Sigmoid colon (tissue), 3 donors: ENCODE results near the gene TSPEAR.

Experiments
- POLR2A ChIP-seq, 2 donors: fragments of 450-650 bp; IDR thresholded peaks; one replicate each; pipeline ENCODE4 v1.6.1; 2016; ENCODE audit warnings: antibody characterized with exemption in 2 of 2, mild to moderate bottlenecking in 2 of 2, moderate library complexity in 2 of 2
- TF ChIP-seq, protein P1 (sequence below), 4 experiments: fragments of 450-650 bp in 3 of 4; fragments of 200-600 bp in 1 of 4; IDR thresholded peaks; one replicate each; pipeline ENCODE4 v1.5.1; 2016 to 2019; ENCODE audit warnings: antibody characterized with exemption in 4 of 4, mild to moderate bottlenecking in 3 of 4, moderate library complexity in 2 of 4

DNA sequence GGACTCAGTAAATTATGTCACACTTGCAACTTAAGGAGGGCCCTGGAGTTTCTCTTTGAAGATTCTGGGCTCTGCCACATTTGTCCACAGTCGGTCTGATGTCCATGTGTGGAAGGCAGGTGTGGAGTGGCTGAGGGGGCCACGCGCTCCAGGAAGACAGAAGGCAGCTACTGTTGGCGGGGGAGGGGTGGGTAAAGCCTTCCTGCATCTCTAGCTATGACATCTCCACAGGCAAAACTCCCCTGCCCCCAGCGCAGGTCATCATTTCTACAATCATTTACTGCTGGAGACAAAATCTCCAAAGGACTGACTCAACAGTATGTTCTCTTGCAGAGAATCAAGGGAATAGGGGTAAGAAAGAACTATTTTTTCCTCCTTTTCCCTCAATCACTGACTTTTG is 11.4 kb upstream of the TSPEAR start:
- TF ChIP-seq, protein P1, sequence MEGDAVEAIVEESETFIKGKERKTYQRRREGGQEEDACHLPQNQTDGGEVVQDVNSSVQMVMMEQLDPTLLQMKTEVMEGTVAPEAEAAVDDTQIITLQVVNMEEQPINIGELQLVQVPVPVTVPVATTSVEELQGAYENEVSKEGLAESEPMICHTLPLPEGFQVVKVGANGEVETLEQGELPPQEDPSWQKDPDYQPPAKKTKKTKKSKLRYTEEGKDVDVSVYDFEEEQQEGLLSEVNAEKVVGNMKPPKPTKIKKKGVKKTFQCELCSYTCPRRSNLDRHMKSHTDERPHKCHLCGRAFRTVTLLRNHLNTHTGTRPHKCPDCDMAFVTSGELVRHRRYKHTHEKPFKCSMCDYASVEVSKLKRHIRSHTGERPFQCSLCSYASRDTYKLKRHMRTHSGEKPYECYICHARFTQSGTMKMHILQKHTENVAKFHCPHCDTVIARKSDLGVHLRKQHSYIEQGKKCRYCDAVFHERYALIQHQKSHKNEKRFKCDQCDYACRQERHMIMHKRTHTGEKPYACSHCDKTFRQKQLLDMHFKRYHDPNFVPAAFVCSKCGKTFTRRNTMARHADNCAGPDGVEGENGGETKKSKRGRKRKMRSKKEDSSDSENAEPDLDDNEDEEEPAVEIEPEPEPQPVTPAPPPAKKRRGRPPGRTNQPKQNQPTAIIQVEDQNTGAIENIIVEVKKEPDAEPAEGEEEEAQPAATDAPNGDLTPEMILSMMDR (IDR thresholded peaks at IDR 0.05) = no peak
- no peak for TF ChIP-seq POLR2A (IDR thresholded peaks at IDR 0.05)
